Lower leg skin (tissue), 4 donors: Measurements from ENCODE around the gene ANKRD17. TPM values are rescaled to one million over a fixed set of nuclear protein-coding genes. Genes with fewer than 3 reads are reported as not detected.

Experiments used
- DNase-seq, 2 donors: peaks; one replicate each; pipeline ENCODE4 v3.0.0-alpha.2; 2019; ENCODE audit warnings: low spot score in 2 of 2
- H3K4me3 ChIP-seq: fragments of 200-600 bp; sonication (generic); 2 replicates; pipeline ENCODE4 v1.5.1; 2017; ENCODE audit warnings: mild to moderate bottlenecking, low read depth; ENCODE audit not compliant: poor library complexity, severe bottlenecking
- CTCF ChIP-seq, 3 donors: fragments of 450-650 bp; IDR thresholded peaks; one replicate each; pipeline ENCODE4 v1.5.1; 2016; ENCODE audit warnings: antibody characterized with exemption in 3 of 3, mild to moderate bottlenecking in 3 of 3, moderate library complexity in 2 of 3
- POLR2A ChIP-seq, 2 donors: fragments of 450-650 bp; IDR thresholded peaks; one replicate each; pipeline ENCODE4 v1.6.1; 2016 to 2017; ENCODE audit warnings: antibody characterized with exemption in 2 of 2, mild to moderate bottlenecking in 1 of 2, moderate library complexity in 1 of 2
- WGBS, 2 donors: methylation state at CpG; one replicate each; pipeline ENCODE4 v1.1.5; 2018; 5-methylcytosine and 5-hydroxymethylcytosine counted together
- intact Hi-C: fragments of 100-400 bp; cut with DNase I; formaldehyde crosslinking; loops from one replicate; pipeline ENCODE4 v1.15.0; 2023; ENCODE audit warnings: low total_unique reads
- total RNA-seq, 4 donors: library from RNA; depleted of rRNA; stranded (reverse); fragments of >200 nt; gene quantifications; one replicate each; pipeline ENCODE4 v1.1.0, GENCODE V29; 2016

The ANKRD17 gene
- total RNA-seq, 4 donors from 2014 or later = 48.0 to 64.1 (median 57.0) TPM

GRCh38 chr4:73250642-73251041 is 8.0 kb downstream of the ANKRD17 start:
- 89 to 92% methylated on average over 9 of the region's 9 CpGs for WGBS, 2 donors
- no peak for DNase-seq
- intact Hi-C loops = no loop called here
- no peak overlapping the region for H3K4me3 ChIP-seq
- TF ChIP-seq POLR2A (IDR thresholded peaks at IDR 0.05) (no peak), CTCF (IDR thresholded peaks at IDR 0.05) (no peak)

- intact Hi-C loops = no loop called here
- H3K4me3 ChIP-seq = no peak overlapping the region
- TF ChIP-seq POLR2A (IDR thresholded peaks at IDR 0.05) (no peak), CTCF (IDR thresholded peaks at IDR 0.05) (no peak)
- no peak for DNase-seq
Measured at GRCh38 chr4:73248821-73249220, 9.8 kb downstream of the ANKRD17 start.

GRCh38 chr4:73248416-73248815 is 10.2 kb downstream of the ANKRD17 start:
- H3K4me3 ChIP-seq = no peak overlapping the region
- intact Hi-C loops = no loop called here
- WGBS, 2 donors = 91 to 97% methylated on average over 1 of the region's 1 CpG
- DNase-seq = no peak
- TF ChIP-seq POLR2A (IDR thresholded peaks at IDR 0.05) (no peak), CTCF (IDR thresholded peaks at IDR 0.05) (no peak)

GRCh38 chr4:73247100-73247499 is 11.5 kb downstream of the ANKRD17 start:
- no peak overlapping the region for H3K4me3 ChIP-seq
- DNase-seq = no peak
- TF ChIP-seq POLR2A (IDR thresholded peaks at IDR 0.05) (no peak), CTCF (IDR thresholded peaks at IDR 0.05) (no peak)
- intact Hi-C loops = no loop called here

- TF ChIP-seq CTCF (IDR thresholded peaks at IDR 0.05) (no peak), POLR2A (IDR thresholded peaks at IDR 0.05) (no peak)
- intact Hi-C loops = no loop called here
Measured at GRCh38 chr4:73245955-73246354, 12.6 kb downstream of the ANKRD17 start.

GRCh38 chr4:73244945-73245601 is 13.5 kb downstream of the ANKRD17 start:
- intact Hi-C loops = no loop called here
- WGBS, 2 donors = 91 to 94% methylated on average over 4 of the region's 4 CpGs
- TF ChIP-seq CTCF (IDR thresholded peaks at IDR 0.05) (no peak), POLR2A (IDR thresholded peaks at IDR 0.05) (no peak)

More at GRCh38 chr4:73245955-73246354, 12.6 kb downstream of the ANKRD17 start:
- no peak overlapping the region for H3K4me3 ChIP-seq
- DNase-seq = no peak
- 84 to 95% methylated on average over 2 of the region's 2 CpGs for WGBS, 2 donors

More at GRCh38 chr4:73244945-73245601, 13.5 kb downstream of the ANKRD17 start:
- DNase-seq = no peak
- H3K4me3 ChIP-seq = no peak overlapping the region
